Activated naive CD4-positive, alpha-beta T cell treated with anti-CD3 and anti-CD28 coated beads, Interleukin-2, amount 10 ng/mL, durations not matched to agents 7 days and 5 days (primary cell): ENCODE results near the gene CD300A.

Source experiments
- CTCF ChIA-PET: fragments of 350-600 bp; sonication (Branson Sonifier 250); formaldehyde crosslinking; loops from one replicate; lab custom pipeline; 2021; ENCODE audit warnings: antibody characterized with exemption; lab: Charles Lee
- DNase-seq: peaks from one replicate; pipeline ENCODE4 v3.0.0-alpha.2; 2020
- H3K27ac Mint-ChIP-seq: one replicate; pipeline ENCODE4 v1.8.0; 2021; ENCODE audit warnings: mild to moderate bottlenecking, moderate library complexity, mixed read lengths
- H3K27me3 Mint-ChIP-seq: one replicate; pipeline ENCODE4 v1.8.0; 2021; ENCODE audit warnings: mild to moderate bottlenecking, mixed read lengths
- H3K36me3 Mint-ChIP-seq: one replicate; pipeline ENCODE4 v1.8.0; 2021; ENCODE audit warnings: mixed read lengths
- H3K4me1 Mint-ChIP-seq: one replicate; pipeline ENCODE4 v1.8.0; 2021; ENCODE audit warnings: mixed read lengths
- H3K4me3 Mint-ChIP-seq: one replicate; pipeline ENCODE4 v1.8.0; 2021; ENCODE audit warnings: mild to moderate bottlenecking, moderate library complexity, mixed read lengths
- H3K9me3 Mint-ChIP-seq: one replicate; pipeline ENCODE4 v1.8.0; 2021; ENCODE audit warnings: mixed read lengths

Gene CD300A

DNA sequence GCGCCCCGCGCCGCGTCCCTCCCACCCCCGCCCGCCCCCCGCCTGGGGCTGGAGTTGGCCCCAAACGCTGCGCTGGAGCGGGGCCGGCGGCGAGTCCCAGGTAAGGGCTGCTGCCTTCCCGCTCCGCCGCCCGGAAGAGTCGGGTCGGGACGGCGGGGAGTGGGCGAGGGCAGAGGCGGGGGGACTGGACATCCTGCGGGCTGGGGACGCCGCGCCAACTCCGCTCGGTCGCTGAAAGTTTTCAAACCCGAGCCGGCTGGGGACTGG, 34.1 kb upstream of the CD300A start:
- peaks cover 98% of the 10 kb centered on the region for H3K27me3 Mint-ChIP-seq

DNA sequence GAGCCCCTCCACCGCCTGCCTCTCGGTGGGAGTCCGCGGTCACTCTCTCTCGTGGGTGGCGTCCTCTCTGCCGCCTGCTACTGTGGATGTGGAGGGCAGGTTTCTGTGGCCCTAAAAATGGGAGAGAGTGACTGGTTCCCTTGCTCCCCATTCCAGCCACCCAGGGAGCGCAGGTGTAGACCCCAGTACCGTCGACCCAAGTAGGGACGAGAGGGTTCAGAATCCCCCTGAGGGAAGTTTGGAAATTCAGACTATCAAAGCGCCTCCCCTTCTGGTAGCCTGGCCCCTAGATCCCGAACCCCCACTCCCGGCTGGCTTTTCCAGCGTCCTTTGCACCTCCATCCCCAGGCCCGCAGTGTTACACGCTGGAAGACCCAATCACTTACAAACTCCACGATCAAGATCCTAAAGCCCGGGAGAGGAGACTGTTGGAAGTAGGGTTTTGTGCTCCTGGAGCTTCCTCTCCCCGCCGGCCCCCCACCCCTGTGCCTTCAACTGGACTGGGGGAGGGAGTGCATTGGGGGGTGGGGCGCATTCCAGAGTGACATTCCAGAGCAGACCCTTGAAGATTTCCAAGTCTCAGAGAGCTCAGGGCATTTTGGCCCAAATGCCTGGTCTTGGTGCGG, 33.6 kb upstream of the CD300A start:
- no peak for DNase-seq
- no peak overlapping the region for H3K4me3 Mint-ChIP-seq
- H3K4me1 Mint-ChIP-seq = peaks cover 15% of the 10 kb centered on the region
- peaks cover 3% of the 10 kb centered on the region for H3K9me3 Mint-ChIP-seq
- no peaks in the 10 kb centered on the region for H3K36me3 Mint-ChIP-seq
- CTCF ChIA-PET = no interaction called here
- no peak overlapping the region for H3K27ac Mint-ChIP-seq
- peaks cover 96% of the 10 kb centered on the region for H3K27me3 Mint-ChIP-seq

More for the DNA sequence above, 34.1 kb upstream of the CD300A start:
- no peaks in the 10 kb centered on the region for H3K9me3 Mint-ChIP-seq
- H3K4me1 Mint-ChIP-seq = peaks cover 15% of the 10 kb centered on the region
- no peak overlapping the region for H3K27ac Mint-ChIP-seq
- H3K4me3 Mint-ChIP-seq = no peak overlapping the region
- no peak for DNase-seq
- CTCF ChIA-PET = no interaction called here
- H3K36me3 Mint-ChIP-seq = no peaks in the 10 kb centered on the region

DNA sequence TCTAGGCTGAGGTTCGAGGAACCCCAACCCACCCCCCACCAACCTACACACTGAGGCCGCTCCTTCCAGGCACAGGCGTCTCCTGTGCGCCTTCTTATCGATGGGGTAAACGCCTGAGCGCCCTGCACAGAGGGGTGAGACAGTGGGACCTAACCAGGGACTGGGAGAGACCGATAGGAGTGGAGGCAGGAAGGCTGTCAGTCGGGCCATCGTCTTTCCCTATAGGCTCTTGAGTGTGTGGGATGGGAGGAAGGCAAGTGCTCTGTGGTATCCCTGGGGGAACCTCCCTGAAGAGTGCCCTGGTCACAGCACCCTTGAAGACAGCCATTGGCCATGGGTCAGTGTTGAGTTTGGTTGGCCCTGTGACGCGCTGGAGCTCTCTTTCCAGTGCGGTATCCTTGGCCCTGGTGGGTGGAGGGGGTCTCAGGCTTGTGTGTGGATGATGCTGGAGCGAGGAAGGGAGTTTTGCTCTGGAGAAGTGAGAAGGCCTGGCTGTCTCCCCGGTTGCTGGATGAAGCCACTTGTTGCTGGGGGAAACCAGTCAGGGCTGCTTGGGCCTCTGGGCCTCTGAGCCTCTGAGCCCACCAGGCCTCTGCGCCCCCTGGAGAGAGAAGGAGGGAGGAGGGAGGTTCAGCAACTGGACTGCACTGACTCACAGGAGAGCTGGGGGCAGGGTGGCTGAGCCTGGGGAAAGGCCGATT, 32.9 kb upstream of the CD300A start:
- no peak for DNase-seq
- Mint-ChIP-seq H3K36me3 (no peaks in the 10 kb centered on the region), H3K27ac (no peak overlapping the region), H3K4me3 (no peak overlapping the region), H3K9me3 (peaks cover 6% of the 10 kb centered on the region), H3K4me1 (peaks cover 15% of the 10 kb centered on the region), H3K27me3 (peaks cover 91% of the 10 kb centered on the region)
- CTCF ChIA-PET = no interaction called here

DNA sequence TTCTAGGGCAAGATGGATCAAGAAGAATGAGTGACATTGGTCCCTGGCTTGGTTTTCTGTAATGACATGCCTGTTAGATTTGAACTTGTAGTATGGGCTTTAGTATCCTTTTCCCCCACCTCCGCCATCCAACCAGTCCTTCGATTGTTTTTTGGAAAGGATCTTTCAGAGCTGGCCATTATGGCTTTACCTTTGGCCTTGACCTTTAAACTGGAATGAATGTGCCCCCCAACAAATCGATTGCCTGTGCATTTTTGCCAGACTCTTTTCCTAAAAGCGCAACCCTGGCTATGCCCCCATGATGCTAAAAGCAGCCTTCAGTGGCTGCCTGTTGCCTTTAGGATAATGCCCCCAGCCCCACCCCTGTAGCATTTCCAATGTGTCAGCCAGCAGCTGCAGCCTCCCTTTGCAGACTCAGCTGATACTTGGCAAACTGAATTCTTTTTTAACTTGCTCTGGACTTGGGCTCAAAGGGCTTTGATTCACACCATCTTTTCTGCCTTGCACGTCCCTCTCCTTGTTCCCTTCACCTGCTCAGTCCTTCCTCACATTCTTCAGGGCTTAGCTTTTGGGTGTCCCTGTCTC, 30.6 kb upstream of the CD300A start:
- Mint-ChIP-seq H3K27me3 (peaks cover 85% of the 10 kb centered on the region), H3K36me3 (peaks cover 5% of the 10 kb centered on the region), H3K9me3 (peaks cover 13% of the 10 kb centered on the region), H3K27ac (no peak overlapping the region), H3K4me1 (peaks cover 11% of the 10 kb centered on the region), H3K4me3 (no peak overlapping the region)
- CTCF ChIA-PET = interaction anchor here (0.8 to 3.1 kb wide), 4 partner anchors 16 to 236 kb away, joined by 3 to 15 read pairs (median 4); no protein-coding TSS in a partner anchor
- DNase-seq = no peak

DNA sequence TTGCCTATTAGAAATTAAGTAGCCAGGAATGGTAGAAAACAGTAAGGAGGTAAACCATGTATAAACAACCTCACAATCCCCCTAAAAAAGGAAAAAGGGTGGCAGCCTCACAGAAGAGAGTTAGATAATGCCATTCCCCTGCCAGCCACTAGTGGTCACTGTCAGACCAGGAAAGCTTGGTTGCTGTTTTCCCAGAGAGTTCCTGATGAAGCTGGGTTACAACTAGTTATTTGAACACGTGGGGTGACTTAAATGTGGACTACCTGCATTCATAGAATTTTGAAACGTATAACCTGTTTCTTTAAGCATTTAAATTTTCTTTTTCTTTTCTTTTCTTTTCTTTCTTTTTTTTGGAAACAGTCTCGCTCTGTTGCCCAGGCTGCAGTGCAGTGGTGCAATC, 28.7 kb upstream of the CD300A start:
- peaks cover 77% of the 10 kb centered on the region for H3K27me3 Mint-ChIP-seq
- peaks cover 5% of the 10 kb centered on the region for H3K36me3 Mint-ChIP-seq
- H3K4me3 Mint-ChIP-seq = no peak overlapping the region
- CTCF ChIA-PET = interaction anchor here (0.7 to 3.1 kb wide), 9 partner anchors 12 to 217 kb away, joined by 3 to 15 read pairs (median 3); no protein-coding TSS in a partner anchor
- DNase-seq = peak; percentile 45
- H3K27ac Mint-ChIP-seq = no peak overlapping the region
- peaks cover 13% of the 10 kb centered on the region for H3K9me3 Mint-ChIP-seq
- H3K4me1 Mint-ChIP-seq = peaks cover 2% of the 10 kb centered on the region

DNA sequence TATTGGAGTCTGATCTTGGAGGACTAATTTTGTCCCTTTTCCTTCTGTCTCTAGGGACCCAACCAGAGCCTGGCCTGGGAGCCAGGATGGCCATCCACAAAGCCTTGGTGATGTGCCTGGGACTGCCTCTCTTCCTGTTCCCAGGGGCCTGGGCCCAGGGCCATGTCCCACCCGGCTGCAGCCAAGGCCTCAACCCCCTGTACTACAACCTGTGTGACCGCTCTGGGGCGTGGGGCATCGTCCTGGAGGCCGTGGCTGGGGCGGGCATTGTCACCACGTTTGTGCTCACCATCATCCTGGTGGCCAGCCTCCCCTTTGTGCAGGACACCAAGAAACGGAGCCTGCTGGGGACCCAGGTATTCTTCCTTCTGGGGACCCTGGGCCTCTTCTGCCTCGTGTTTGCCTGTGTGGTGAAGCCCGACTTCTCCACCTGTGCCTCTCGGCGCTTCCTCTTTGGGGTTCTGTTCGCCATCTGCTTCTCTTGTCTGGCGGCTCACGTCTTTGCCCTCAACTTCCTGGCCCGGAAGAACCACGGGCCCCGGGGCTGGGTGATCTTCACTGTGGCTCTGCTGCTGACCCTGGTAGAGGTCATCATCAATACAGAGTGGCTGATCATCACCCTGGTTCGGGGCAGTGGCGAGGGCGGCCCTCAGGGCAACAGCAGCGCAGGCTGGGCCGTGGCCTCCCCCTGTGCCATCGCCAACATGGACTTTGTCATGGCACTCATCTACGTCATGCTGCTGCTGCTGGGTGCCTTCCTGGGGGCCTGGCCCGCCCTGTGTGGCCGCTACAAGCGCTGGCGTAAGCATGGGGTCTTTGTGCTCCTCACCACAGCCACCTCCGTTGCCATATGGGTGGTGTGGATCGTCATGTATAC, 26.5 kb upstream of the CD300A start:
- CTCF ChIA-PET = no interaction called here
- no peak for DNase-seq
- Mint-ChIP-seq H3K4me3 (no peak overlapping the region), H3K36me3 (peaks cover 5% of the 10 kb centered on the region), H3K27me3 (peaks cover 77% of the 10 kb centered on the region), H3K9me3 (peaks cover 13% of the 10 kb centered on the region), H3K4me1 (peaks cover 2% of the 10 kb centered on the region), H3K27ac (no peak overlapping the region)

DNA sequence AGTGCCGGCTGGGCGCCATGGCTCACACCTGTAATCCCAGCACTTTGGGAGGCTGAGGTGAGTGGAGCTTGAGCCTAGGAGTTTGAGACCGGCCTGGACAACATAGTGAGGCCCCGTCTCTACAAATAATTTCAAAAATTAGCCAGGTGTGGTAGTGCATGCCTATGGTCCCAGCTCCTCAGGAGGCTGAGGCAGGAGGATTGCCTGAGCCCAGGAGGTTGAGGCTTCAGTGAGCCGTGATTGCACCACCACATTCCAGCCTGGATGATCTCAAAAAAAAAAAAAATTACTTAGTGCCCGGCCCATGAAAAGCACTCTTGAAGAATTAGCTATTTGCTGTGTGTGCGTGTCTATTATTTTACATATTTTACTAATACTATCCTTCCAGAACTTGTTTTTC, 24.9 kb upstream of the CD300A start:
- no peak overlapping the region for H3K27ac Mint-ChIP-seq

DNA sequence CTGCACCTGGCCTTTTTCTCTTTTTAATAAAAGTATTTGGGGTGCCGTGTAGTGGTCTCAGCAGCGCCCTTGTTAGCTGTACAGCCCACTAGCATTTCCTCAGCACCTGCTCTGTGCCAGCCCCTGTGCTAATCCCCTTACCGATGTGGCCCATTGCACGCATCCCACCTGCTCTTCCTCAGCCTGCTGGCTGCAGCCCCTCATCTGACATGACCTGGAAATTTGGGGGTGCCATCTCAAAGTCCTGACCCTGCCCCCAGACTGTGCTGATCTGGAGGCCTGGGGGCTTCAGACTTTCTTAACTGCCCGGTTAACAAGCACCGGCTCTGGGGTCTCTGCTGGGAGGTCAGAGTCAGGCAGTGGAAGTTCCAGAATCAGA, 24.2 kb upstream of the CD300A start:
- CTCF ChIA-PET = no interaction called here

More for the DNA sequence above, 24.9 kb upstream of the CD300A start:
- Mint-ChIP-seq H3K4me1 (peaks cover 2% of the 10 kb centered on the region), H3K27me3 (peaks cover 76% of the 10 kb centered on the region), H3K4me3 (no peak overlapping the region), H3K36me3 (peaks cover 5% of the 10 kb centered on the region), H3K9me3 (peaks cover 13% of the 10 kb centered on the region)
- CTCF ChIA-PET = no interaction called here
- no peak for DNase-seq

DNA sequence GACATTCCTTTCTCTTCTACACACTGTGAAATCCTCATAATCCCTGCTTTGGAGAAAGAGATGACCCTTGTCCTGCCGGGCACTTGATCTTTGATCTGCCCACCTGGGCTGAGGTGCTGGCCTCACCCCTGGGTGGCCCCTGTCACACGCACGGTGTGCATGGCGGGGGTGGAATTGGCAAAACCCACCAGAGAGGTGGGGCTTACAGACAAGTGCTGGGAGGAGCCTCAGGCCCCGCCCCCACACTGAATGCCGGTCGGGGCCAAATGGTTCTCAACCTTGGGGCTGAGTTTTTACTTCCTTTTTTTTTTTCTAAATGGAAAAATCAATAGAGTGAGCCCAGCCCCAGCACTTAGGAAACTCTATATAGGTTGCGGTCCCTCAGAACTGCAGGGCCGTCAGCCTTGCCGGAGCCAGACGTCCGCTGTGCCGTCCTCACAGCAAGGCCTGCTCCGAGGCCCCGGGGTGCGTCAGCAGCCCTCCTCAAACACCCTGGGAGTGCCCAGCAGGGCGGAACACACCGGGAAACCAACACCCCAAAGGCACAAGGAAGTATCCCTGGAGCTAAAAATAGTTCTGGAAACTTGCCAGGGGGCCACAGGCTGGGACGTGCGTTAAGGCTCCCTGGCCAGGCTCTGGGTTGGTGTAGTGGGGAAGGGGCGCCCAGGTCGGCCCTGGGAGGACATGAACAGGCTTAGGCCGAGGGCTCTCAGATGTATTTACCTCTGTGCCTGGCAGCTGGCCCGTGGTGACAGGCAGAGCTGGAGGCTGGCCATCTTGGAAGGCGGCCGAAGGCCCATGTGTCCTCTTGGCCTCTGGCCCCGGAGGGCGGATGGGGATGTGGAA, 23.5 kb upstream of the CD300A start:
- Mint-ChIP-seq H3K4me3 (no peak overlapping the region), H3K9me3 (peaks cover 10% of the 10 kb centered on the region), H3K27me3 (peaks cover 80% of the 10 kb centered on the region), H3K27ac (no peak overlapping the region), H3K36me3 (peaks cover 5% of the 10 kb centered on the region), H3K4me1 (peaks cover 4% of the 10 kb centered on the region)
- no peak for DNase-seq
- CTCF ChIA-PET = interaction anchor here (1.3 kb wide), 1 partner anchor 74 kb away, joined by 3 read pairs; no protein-coding TSS in a partner anchor

More for the DNA sequence above, 24.2 kb upstream of the CD300A start:
- Mint-ChIP-seq H3K36me3 (peaks cover 5% of the 10 kb centered on the region), H3K9me3 (peaks cover 13% of the 10 kb centered on the region), H3K27me3 (peaks cover 77% of the 10 kb centered on the region), H3K27ac (no peak overlapping the region), H3K4me1 (peaks cover 2% of the 10 kb centered on the region), H3K4me3 (no peak overlapping the region)
- no peak for DNase-seq

DNA sequence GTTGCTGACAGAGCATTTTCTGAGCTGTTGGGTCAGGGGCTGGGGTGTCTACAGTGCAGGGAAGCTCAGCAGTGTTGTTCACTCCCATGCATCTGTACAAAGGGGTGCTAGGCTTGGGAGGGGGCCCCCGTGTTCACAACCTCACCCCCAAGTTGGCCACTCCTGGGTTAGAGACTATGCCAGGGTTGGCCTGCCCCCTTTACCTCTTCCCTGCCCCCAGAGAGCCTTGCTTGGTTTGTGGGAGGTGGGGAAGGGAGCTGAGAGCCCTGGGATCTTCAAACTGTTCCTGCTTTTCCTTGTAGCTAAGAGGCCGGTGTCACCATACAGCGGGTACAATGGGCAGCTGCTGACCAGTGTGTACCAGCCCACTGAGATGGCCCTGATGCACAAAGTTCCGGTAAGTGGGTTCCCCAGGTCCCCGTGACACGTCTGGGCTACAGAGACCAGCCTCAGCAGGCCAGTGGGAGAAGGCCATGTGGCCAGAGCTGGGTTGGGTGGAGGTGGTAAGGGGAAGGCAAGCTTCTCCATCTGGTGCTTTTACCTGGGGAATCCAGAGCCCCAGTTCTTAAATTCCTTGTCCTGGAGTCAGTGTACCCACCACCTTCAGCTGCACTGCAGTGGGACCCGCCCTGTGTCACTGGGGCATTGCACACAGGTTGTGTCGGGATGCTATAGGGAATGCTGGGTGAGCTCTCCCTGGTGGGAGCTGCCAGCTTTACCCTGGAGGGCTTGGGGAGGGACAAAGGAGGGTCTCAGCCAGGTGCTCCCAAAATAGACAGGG, 22.7 kb upstream of the CD300A start:
- H3K27me3 Mint-ChIP-seq = peaks cover 82% of the 10 kb centered on the region
- DNase-seq = no peak
- peaks cover 6% of the 10 kb centered on the region for H3K9me3 Mint-ChIP-seq
- no peak overlapping the region for H3K27ac Mint-ChIP-seq
- CTCF ChIA-PET = interaction anchor here (1.1 to 1.3 kb wide), 3 partner anchors 13 to 162 kb away, joined by 3 read pairs; no protein-coding TSS in a partner anchor
- peaks cover 4% of the 10 kb centered on the region for H3K36me3 Mint-ChIP-seq
- peaks cover 4% of the 10 kb centered on the region for H3K4me1 Mint-ChIP-seq
- H3K4me3 Mint-ChIP-seq = no peak overlapping the region

DNA sequence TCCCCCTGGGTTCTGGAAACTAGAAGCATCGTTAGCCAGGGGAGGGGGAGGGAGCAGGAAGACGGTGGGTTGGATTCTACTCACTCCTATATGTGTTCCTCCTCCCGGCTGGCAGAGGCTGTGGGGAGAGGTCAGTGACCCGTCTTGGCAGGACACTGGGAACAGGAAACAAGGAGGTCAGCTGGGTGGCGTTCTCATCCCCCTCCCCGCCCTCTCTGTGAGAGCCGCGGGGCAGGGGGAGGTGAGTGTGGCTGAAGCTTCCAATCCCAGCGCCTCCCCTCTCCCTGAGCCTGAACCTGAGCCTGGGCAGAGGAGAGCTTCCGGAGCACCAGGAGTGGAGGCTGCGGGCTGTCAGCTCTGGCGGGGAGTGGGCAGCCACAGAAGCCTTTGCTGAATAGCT, 22.0 kb upstream of the CD300A start:
- Mint-ChIP-seq H3K4me1 (peaks cover 4% of the 10 kb centered on the region), H3K27me3 (peaks cover 86% of the 10 kb centered on the region), H3K9me3 (no peaks in the 10 kb centered on the region), H3K27ac (no peak overlapping the region), H3K36me3 (no peaks in the 10 kb centered on the region), H3K4me3 (no peak overlapping the region)
- no peak for DNase-seq
- CTCF ChIA-PET = interaction anchor here (1.1 to 1.4 kb wide), 3 partner anchors 13 to 162 kb away, joined by 3 read pairs; no protein-coding TSS in a partner anchor

DNA sequence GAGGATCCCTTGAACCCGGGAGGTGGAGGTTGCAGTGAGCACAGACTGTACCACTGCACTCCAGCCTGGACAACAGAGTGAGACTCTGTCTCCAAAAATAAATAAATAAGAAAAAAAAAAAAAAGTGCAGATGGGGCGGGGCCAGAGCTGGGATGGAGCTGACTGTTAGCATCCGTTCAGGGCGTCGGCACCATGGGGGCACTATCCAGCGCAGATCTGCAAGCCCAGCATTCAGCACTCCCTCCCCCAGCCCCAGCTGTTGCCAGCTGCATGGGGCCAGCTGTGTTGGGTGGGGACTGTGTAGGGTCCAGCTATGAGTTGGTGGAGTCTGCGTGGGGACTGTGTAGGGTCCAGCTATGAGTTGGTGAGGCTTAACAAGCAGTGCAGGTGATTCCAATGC, 21.3 kb upstream of the CD300A start:
- no peak overlapping the region for H3K27ac Mint-ChIP-seq
- H3K4me1 Mint-ChIP-seq = peaks cover 2% of the 10 kb centered on the region
- no peak overlapping the region for H3K4me3 Mint-ChIP-seq
- no peak for DNase-seq
- H3K36me3 Mint-ChIP-seq = no peaks in the 10 kb centered on the region
- H3K9me3 Mint-ChIP-seq = no peaks in the 10 kb centered on the region
- peaks cover 86% of the 10 kb centered on the region for H3K27me3 Mint-ChIP-seq
- CTCF ChIA-PET = interaction anchor here (0.7 to 1.4 kb wide), 3 partner anchors 66 to 77 kb away, joined by 3 to 5 read pairs (median 3); no protein-coding TSS in a partner anchor
